Limb (tissue), 2 donors: ENCODE data around the gene THBS2.

ENCODE experiments used
- DNase-seq, 2 donors: peaks; one replicate each; pipeline ENCODE4 v3.0.0-alpha.2; 2016; ENCODE audit errors: extremely low spot score in 2 of 2

Gene THBS2

GRCh38 chr6:169231790-169232506, 21.7 kb downstream of the THBS2 start:
- DNase-seq: no peak

GRCh38 chr6:169230946-169231789, 22.5 kb downstream of the THBS2 start:
- DNase-seq: no peak

- no peak for DNase-seq
Observed at GRCh38 chr6:169230322-169230665, 23.4 kb downstream of the THBS2 start.

- DNase-seq: peak in 1 of 2 donors; percentile 30
Observed at GRCh38 chr6:169229615-169230321, 23.9 kb downstream of the THBS2 start.

GRCh38 chr6:169227116-169227515, 26.5 kb downstream of the THBS2 start:
- DNase-seq: no peak

GRCh38 chr6:169225887-169226286, 27.8 kb downstream of the THBS2 start:
- no peak for DNase-seq

GRCh38 chr6:169225131-169225576, 28.5 kb downstream of the THBS2 start:
- DNase-seq: peak in 1 of 2 donors; percentile 15

GRCh38 chr6:169224716-169225115, 28.9 kb downstream of the THBS2 start:
- no peak for DNase-seq

- DNase-seq: peak in 1 of 2 donors; percentile 16
Observed at GRCh38 chr6:169224185-169224695, 29.4 kb downstream of the THBS2 start.

GRCh38 chr6:169223006-169223405, 30.6 kb downstream of the THBS2 start:
- peak in 1 of 2 donors; percentile 21 for DNase-seq

GRCh38 chr6:169222126-169222525, 31.5 kb downstream of the THBS2 start:
- no peak for DNase-seq

GRCh38 chr6:169221264-169221663, 32.4 kb downstream of the THBS2 start:
- DNase-seq: no peak

GRCh38 chr6:169220068-169220964, 33.3 kb downstream of the THBS2 start:
- no peak for DNase-seq

- DNase-seq: no peak
Observed at GRCh38 chr6:169217972-169218371, 35.7 kb downstream of the THBS2 start.

- no peak for DNase-seq
Observed at GRCh38 chr6:169216830-169217229, 36.8 kb downstream of the THBS2 start.

GRCh38 chr6:169215201-169215681, 38.4 kb downstream of the THBS2 start:
- DNase-seq: no peak

GRCh38 chr6:169214789-169215188, 38.9 kb downstream of the THBS2 start:
- DNase-seq: peak in 1 of 2 donors; percentile 28

GRCh38 chr6:169213814-169214520, 39.7 kb downstream of the THBS2 start:
- DNase-seq: no peak

GRCh38 chr6:169212897-169213813, 40.5 kb downstream of the THBS2 start:
- peak; percentile 88 to 93 for DNase-seq
